Loucy (cell line): ENCODE measurements around the gene LYSMD4.

Source experiments
- H2AFZ ChIP-seq: fragments of 200-600 bp; sonication (generic); 2 replicates; pipeline ENCODE4 v1.6.0; 2016; ENCODE audit warnings: antibody characterized with exemption, mild to moderate bottlenecking, low read length, moderate library complexity
- H3F3A ChIP-seq: fragments of 200-600 bp; 2 replicates; pipeline ENCODE4 v1.6.0; 2016; ENCODE audit warnings: antibody characterized with exemption, low read depth, mild to moderate bottlenecking
- H3K27me3 ChIP-seq: fragments of 200-600 bp; sonication (generic); 2 replicates; pipeline ENCODE4 v1.6.1; 2014; ENCODE audit warnings: low read length, mild to moderate bottlenecking; ENCODE audit not compliant: insufficient read depth, poor library complexity, severe bottlenecking
- H3K36me3 ChIP-seq: fragments of 200-600 bp; sonication (generic); 2 replicates; pipeline ENCODE4 v1.6.1; 2016; ENCODE audit warnings: low read length; ENCODE audit not compliant: insufficient read depth
- H3K4me1 ChIP-seq: fragments of 200-600 bp; sonication (generic); 2 replicates; pipeline ENCODE4 v1.5.1; 2014; ENCODE audit warnings: low read length, mild to moderate bottlenecking; ENCODE audit not compliant: insufficient read depth, poor library complexity, severe bottlenecking
- H3K4me2 ChIP-seq: fragments of 200-600 bp; sonication (generic); 2 replicates; pipeline ENCODE4 v1.6.0; 2014; ENCODE audit warnings: antibody characterized with exemption, low read length, low read depth, mild to moderate bottlenecking; ENCODE audit not compliant: poor library complexity, severe bottlenecking
- H3K4me3 ChIP-seq: fragments of 200-600 bp; sonication (generic); 2 replicates; pipeline ENCODE4 v1.5.1; 2014; ENCODE audit warnings: low read length, mild to moderate bottlenecking, mixed read lengths; ENCODE audit not compliant: poor library complexity, severe bottlenecking
- H3K79me2 ChIP-seq: fragments of 200-600 bp; sonication (generic); 2 replicates; pipeline ENCODE4 v1.6.1; 2014; ENCODE audit warnings: low read length; ENCODE audit not compliant: insufficient read depth
- H3K9ac ChIP-seq: fragments of 200-600 bp; sonication (generic); 2 replicates; pipeline ENCODE4 v1.6.0; 2014; ENCODE audit warnings: mild to moderate bottlenecking, low read depth, low read length, moderate library complexity; ENCODE audit not compliant: poor library complexity, severe bottlenecking
- H3K9me2 ChIP-seq: fragments of 200-600 bp; sonication (generic); replicated peaks from 2 replicates; pipeline ENCODE4 v1.6.1; 2016; ENCODE audit warnings: low read depth, low read length, mixed read lengths
- H3K9me3 ChIP-seq: fragments of 200-600 bp; sonication (generic); 2 replicates; pipeline ENCODE4 v1.6.1; 2014; ENCODE audit warnings: mild to moderate bottlenecking, antibody characterized with exemption, low read length, low read depth; ENCODE audit not compliant: insufficient read depth
- H4K20me1 ChIP-seq: fragments of 200-600 bp; sonication (generic); 2 replicates; pipeline ENCODE4 v1.6.0; 2014; ENCODE audit warnings: antibody characterized with exemption, low read length, mild to moderate bottlenecking; ENCODE audit not compliant: insufficient read depth, poor library complexity, severe bottlenecking
- CTCF ChIP-seq: fragments of 200-600 bp; sonication (generic); conservative IDR thresholded peaks from 2 replicates; pipeline ENCODE4 v1.5.1; 2014; ENCODE audit warnings: mild to moderate bottlenecking, antibody characterized with exemption, low read length
- EZH2phosphoT487 ChIP-seq: fragments of 200-600 bp; IDR thresholded peaks from 2 replicates; pipeline ENCODE4 v1.6.1; 2018; ENCODE audit warnings: antibody characterized with exemption, mild to moderate bottlenecking, moderate library complexity, borderline replicate concordance

Gene LYSMD4

GRCh38 chr15:99692825-99693224 lies 40.4 kb downstream of the LYSMD4 start:
- H3K4me3 ChIP-seq: no peak overlapping the region
- H3F3A ChIP-seq: no peaks in the 10 kb centered on the region
- H4K20me1 ChIP-seq: no peaks in the 10 kb centered on the region
- no peaks in the 10 kb centered on the region for H3K4me1 ChIP-seq
- no peaks in the 10 kb centered on the region for H3K27me3 ChIP-seq
- H3K36me3 ChIP-seq: peaks cover 80% of the 10 kb centered on the region; the same call in 1 of the 2 replicates
- no peaks in the 10 kb centered on the region for H3K9me3 ChIP-seq
- H3K4me2 ChIP-seq: no peak overlapping the region
- no peaks in the 10 kb centered on the region for H3K9me2 ChIP-seq
- no peak overlapping the region for H3K9ac ChIP-seq
- TF ChIP-seq CTCF (no peak), EZH2phosphoT487 (no peak)
- no peaks in the 10 kb centered on the region for H3K79me2 ChIP-seq
- H2AFZ ChIP-seq: no peak overlapping the region

GRCh38 chr15:99686290-99686689 lies 46.9 kb downstream of the LYSMD4 start:
- H3K9me2 ChIP-seq: no peaks in the 10 kb centered on the region
- H3K4me1 ChIP-seq: peaks cover 21% of the 10 kb centered on the region
- H4K20me1 ChIP-seq: no peaks in the 10 kb centered on the region
- no peak overlapping the region for H3K9ac ChIP-seq
- peaks cover 54% of the 10 kb centered on the region; the same call in 1 of the 2 replicates for H3K36me3 ChIP-seq
- no peaks in the 10 kb centered on the region for H3K27me3 ChIP-seq
- H3K79me2 ChIP-seq: peaks cover 8% of the 10 kb centered on the region
- no peak overlapping the region for H2AFZ ChIP-seq
- TF ChIP-seq EZH2phosphoT487 (no peak), CTCF (no peak)
- no peak overlapping the region for H3K4me2 ChIP-seq
- peaks cover 21% of the 10 kb centered on the region for H3K9me3 ChIP-seq
- peaks cover 16% of the 10 kb centered on the region; the same call in 1 of the 2 replicates for H3F3A ChIP-seq
- H3K4me3 ChIP-seq: no peak overlapping the region

DNA sequence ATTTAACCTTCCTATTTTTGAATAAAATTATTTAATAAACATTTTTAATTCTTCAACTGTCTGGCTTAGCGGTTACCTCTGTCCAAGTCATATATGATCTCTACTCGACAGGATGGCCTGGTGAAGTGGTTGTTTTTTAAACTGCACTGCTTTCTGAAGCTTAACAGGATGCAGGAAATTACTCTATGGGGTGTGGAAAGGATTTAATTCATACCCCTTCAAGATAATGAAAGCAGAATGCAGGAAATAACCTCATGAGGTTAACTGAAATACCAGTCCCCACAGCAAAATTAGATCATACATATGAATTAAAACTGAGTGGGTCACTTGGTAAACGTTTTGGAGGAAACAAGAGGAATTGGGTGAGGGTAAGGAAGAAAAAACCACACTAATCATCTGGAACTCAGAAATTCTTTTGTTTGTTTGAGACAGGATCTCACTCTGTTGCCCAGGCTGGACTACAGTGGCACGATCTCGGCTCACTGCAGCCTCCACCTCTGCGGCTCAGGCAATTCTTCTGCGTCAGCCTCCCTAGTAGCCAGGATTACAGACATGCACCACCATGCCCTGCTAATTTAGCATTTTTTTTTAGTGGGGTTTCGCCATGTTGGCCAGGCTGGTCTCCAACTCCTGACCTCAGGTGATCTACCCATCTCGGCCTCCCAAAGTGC lies 50.1 kb downstream of the LYSMD4 start:
- H2AFZ ChIP-seq: no peak overlapping the region
- peak overlapping the region; percentile 58 for H3K4me2 ChIP-seq
- H3K4me3 ChIP-seq: peak overlapping the region; percentile 29
- no peaks in the 10 kb centered on the region for H3K27me3 ChIP-seq
- H3K9ac ChIP-seq: no peak overlapping the region
- no peaks in the 10 kb centered on the region for H3K9me2 ChIP-seq
- H3K9me3 ChIP-seq: peaks cover 21% of the 10 kb centered on the region
- H3K36me3 ChIP-seq: peaks cover 44% of the 10 kb centered on the region
- peaks cover 21% of the 10 kb centered on the region for H3K4me1 ChIP-seq
- peaks cover 16% of the 10 kb centered on the region; the same call in 1 of the 2 replicates for H3F3A ChIP-seq
- TF ChIP-seq CTCF (no peak), EZH2phosphoT487 (no peak)
- H4K20me1 ChIP-seq: no peaks in the 10 kb centered on the region
- H3K79me2 ChIP-seq: peaks cover 8% of the 10 kb centered on the region
